ENCODE measurements around the gene TDRD7. TPM values are rescaled to one million over a fixed set of nuclear protein-coding genes. Genes with fewer than 3 reads are reported as not detected.

Gene TDRD7
- total and polyA plus RNA-seq, 2 of the 13 experiments (the other 11 are each of a cell fraction or from before 2014, with no cell fraction given): 9.8 to 15.5 TPM

GRCh38 chr9:97382099-97382718 is 29.7 kb upstream of the TDRD7 start (continued):
- TF ChIP-seq HNF1A (IDR thresholded peaks at IDR 0.05; ENCODE audit: low read depth) (peak; percentile 94), HNF1A (CRISPR knock-in tag; IDR thresholded peaks at IDR 0.05; ENCODE audit: borderline replicate concordance) (peak; percentile 98), ZBTB40 (IDR thresholded peaks at IDR 0.05) (no peak), ZBTB40 (CRISPR knock-in tag; IDR thresholded peaks at IDR 0.05) (peak; percentile 85; the same call in 1 of the 2 replicates), ZNF460 (CRISPR knock-in tag; IDR thresholded peaks at IDR 0.05; ENCODE audit: borderline replicate concordance) (no peak), MYPOP (CRISPR knock-in tag; IDR thresholded peaks at IDR 0.05) (no peak), E2F5 (CRISPR knock-in tag; conservative IDR thresholded peaks at IDR 0.05) (no peak), PPARG (CRISPR knock-in tag; conservative IDR thresholded peaks at IDR 0.05) (peak; percentile 98), ZBTB1 (CRISPR knock-in tag; IDR thresholded peaks at IDR 0.05; ENCODE audit: borderline replicate concordance) (no peak), SMARCE1 (IDR thresholded peaks at IDR 0.05; ENCODE audit: borderline replicate concordance) (no peak), ELK4 (CRISPR knock-in tag; IDR thresholded peaks at IDR 0.05; ENCODE audit: borderline replicate concordance) (no peak), PHF20 (CRISPR knock-in tag; IDR thresholded peaks at IDR 0.05) (no peak), ZNF564 (CRISPR knock-in tag; IDR thresholded peaks at IDR 0.05) (no peak)

Data from HepG2 (cell line).